COLO668 (cell line): ENCODE results near the gene ADAM12.
A peak's percentile ranks its signal among the peaks of the same experiment; 100 is the strongest.
"Not testable (repeated sequence)": the region's sequence is repeated elsewhere in the genome, so short reads cannot be mapped to it uniquely, and the experiment has no call there.

Experiments used
- DNase-seq: peaks from one replicate; lab custom pipeline; 2025; ENCODE audit not compliant: unreplicated experiment; lab: John Stamatoyannopoulos, UW

The ADAM12 gene

GRCh38 chr10:126186766-126187165 lies 201.5 kb downstream of the ADAM12 start:
- no peak for DNase-seq

DNA sequence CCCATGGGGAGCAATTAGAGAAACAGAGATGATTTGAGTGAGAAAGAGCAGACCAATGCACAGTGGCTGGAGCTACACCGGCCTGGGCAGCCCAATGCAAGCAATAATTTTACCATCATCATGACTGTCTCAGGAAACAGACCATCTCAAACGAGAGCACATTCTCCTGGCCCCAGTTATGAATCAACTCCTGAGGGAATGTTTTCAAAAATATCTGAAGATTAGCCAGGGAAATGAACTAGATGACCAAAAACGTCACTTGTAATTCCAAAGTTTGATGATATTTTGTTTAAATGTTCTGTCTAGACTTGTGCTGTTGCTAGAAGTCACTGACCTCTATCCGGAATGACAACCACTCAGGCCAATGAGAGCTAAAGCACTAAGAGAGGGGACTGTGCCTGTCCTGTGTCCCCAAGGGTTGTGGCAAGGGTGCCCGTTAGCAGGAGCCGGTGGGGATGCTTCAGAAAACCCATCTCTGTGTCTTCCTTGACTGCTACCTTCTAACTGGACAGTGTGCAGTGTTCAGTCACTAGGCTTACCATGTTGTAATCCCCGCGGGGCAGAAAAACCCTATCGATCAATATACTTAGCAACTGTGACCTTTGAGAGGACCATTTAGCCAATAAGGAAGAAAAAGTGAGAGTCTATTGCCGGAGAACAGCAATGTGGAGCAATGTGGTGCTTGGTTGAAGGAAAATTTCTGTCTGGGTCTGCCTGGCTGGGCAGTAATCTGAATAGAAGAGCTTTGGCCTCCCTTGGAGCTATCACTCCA lies 202.4 kb downstream of the ADAM12 start:
- no peak for DNase-seq

- DNase-seq: no peak
These were observed 206.7 kb downstream of the ADAM12 start for GRCh38 chr10:126181626-126182025.

DNA sequence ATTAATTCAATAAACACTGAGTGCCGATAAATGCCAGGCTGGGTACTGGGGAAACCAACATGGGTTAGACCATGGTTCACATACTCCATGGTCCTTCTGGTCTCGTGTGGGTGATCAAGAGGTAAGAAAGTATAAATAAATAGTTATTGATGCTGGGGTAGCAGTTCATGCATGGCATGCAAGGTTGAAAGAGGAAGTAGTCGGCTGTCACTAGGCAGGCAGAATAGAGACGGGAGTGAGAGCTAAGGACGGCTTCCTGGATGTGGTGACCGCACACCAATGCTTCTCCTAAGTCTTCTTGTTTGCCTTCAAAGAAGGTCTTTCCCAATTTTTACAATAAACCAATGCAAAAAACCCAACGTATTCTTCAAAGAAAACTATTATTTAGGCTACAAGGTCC lies 208.6 kb downstream of the ADAM12 start:
- DNase-seq: no peak

DNA sequence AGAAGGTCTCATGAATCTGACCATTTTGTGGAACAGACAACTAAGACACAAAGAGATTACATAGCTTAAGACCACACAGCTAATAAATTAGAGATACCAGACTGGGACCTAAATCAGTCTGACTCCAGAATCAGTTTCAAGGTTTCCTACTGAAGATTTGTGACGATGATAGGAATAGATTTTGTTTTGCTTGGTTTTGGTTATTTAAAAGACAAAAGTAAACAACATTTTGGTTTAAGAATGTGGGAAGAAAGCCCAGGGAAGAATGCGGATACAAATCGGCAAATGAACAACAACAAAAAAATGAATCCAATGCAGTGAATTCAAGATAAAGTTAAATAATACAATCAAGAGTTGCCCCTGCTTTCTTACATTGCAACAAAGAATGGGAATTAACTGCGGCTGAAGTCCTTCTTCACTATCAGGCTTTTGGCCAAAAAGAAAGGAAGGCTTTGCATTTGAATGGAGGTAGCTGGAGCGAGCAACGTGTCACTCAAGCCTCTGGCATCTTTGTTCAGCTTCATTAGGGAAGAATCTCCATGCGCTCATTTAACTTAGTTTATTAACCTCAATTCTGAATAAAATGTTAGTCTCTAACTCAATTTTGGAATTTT lies 210.8 kb downstream of the ADAM12 start:
- DNase-seq: no peak

GRCh38 chr10:126175641-126176262 lies 212.5 kb downstream of the ADAM12 start:
- no peak for DNase-seq

DNA sequence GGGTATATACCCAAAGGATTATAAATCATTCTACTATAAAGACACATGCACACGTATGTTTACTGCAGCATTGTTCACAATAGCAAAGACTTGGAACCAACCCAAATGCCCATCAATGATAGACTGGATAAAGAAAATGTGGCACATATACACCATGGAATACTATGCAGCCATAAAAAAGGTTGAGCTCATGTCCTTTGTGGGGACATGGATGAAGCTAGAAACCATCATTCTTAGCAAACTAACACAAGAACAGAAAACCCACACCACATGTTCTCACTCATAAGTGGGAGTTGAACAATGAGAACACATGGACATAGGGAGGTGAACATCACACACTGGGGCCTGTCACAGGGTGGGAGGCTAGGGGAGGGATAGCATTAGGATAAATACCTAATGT lies 215.5 kb downstream of the ADAM12 start:
- DNase-seq: not testable (repeated sequence)

DNA sequence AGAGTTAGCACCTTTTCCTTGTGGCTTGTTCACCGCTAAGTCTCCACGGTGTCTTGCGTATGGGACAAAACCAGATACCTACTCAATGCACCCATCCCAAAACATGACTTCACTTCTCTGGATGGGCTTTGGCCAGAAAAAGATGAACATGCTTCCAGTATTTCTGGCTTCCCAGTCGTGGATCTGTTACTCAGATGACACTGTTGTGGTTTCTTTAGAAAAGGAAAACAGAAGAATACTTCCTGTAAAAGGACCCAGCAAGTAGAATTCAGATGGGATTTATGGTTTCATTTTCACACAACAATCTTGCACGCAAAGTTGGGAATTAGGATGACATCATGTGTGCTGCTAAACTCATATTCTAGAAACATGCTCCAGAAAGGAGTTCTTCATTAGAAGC lies 216.7 kb downstream of the ADAM12 start:
- DNase-seq: no peak

DNA sequence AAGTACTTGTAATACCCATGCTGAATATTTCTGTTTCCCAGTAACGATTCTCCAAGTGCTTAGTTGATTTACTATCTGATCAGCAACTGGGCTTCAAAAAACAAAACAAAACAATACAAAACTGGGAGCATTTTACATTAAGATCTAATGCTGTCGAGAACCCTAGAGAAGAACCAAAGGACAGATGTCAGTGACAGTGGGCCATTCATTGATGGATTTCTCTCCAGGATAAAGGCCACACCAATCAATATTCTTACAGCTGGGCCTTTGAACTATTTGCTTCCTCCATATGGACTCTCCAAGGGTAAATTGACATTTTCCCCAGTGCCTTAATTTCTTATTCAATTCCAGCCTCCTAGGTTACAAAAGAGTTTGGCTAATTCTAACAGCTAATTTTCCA lies 217.5 kb downstream of the ADAM12 start:
- no peak for DNase-seq

DNA sequence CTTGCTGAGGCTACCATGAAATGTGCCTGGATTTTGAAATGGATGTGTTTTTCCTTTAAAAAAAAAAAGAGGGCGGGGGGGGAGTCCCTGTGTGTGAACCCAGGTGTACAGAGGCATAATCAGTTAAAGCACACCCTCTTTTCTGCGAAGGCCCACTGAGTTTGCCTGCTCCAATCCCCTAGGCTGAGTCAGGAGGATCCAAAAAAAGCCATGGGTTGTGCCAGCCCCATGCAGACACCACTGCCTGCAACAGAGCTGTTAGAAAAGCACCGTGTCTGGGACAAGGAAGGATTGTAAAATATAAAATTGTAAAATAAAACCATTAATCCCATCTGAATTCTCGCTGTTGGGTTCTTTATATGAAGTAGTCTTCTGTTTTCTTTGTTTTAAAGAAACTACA lies 217.9 kb downstream of the ADAM12 start:
- no peak for DNase-seq

- no peak for DNase-seq
These were observed 218.4 kb downstream of the ADAM12 start for GRCh38 chr10:126169899-126170298.

GRCh38 chr10:126166797-126167196 lies 221.5 kb downstream of the ADAM12 start:
- DNase-seq: no peak

GRCh38 chr10:126165874-126166273 lies 222.4 kb downstream of the ADAM12 start:
- no peak for DNase-seq

GRCh38 chr10:126163506-126163905 lies 224.8 kb downstream of the ADAM12 start:
- no peak for DNase-seq

GRCh38 chr10:126161691-126162090 lies 226.6 kb downstream of the ADAM12 start:
- no peak for DNase-seq

- DNase-seq: no peak
These were observed 227.2 kb downstream of the ADAM12 start for GRCh38 chr10:126160971-126161630.

DNA sequence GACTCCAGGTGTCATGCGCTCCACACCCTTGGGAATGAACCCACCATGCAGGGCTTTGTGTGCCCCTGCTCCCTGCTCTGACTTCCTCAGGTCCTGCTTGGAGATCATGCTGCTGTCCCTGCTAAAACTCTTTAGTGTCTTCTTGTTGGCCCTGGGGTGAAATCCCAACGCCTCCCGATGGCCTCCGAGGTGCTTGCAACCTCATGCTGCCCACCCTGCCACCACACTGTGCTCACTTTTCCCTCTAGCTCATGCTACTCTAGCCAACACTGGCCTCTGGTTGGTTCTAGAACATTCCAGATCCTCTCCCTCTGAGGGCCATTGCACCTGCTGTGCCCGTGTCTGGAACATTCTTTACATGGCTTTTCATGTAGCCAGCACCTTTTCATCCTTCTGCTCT lies 227.7 kb downstream of the ADAM12 start:
- DNase-seq: no peak

GRCh38 chr10:126158133-126158892 lies 230.0 kb downstream of the ADAM12 start:
- no peak for DNase-seq

- no peak for DNase-seq
These were observed 231.1 kb downstream of the ADAM12 start for GRCh38 chr10:126157189-126157588.

GRCh38 chr10:126156503-126156902 lies 231.8 kb downstream of the ADAM12 start:
- DNase-seq: no peak

- peak; percentile 38 for DNase-seq
These were observed 232.3 kb downstream of the ADAM12 start for GRCh38 chr10:126156012-126156411.
